ENCODE data around the gene ACAD11. TPM values are rescaled to one million over a fixed set of nuclear protein-coding genes. Genes with fewer than 3 reads are reported as not detected.

Gene ACAD11
- total and polyA plus RNA-seq, 4 donors: 52.2 to 357 (median 65.6) TPM

- no peak for TF ChIP-seq TAF1 (conservative IDR thresholded peaks at IDR 0.05)
- no peak for TF ChIP-seq FOXA2 (IDR thresholded peaks at IDR 0.05)
- no peak for TF ChIP-seq NR2F2 (IDR thresholded peaks at IDR 0.05)
- no peak for TF ChIP-seq JUND (IDR thresholded peaks at IDR 0.05)
- no peak for TF ChIP-seq FOXA1 (IDR thresholded peaks at IDR 0.05)
These were observed 29.7 kb downstream of the ACAD11 start (continued) for GRCh38 chr3:132629928-132630327.

GRCh38 chr3:132628157-132628556 is 31.5 kb downstream of the ACAD11 start:
- Histone ChIP-seq H3K27ac (ENCODE audit: low read depth in 1 of 2, low read length in 2 of 2) (no peak overlapping the region), H3K36me3 (ENCODE audit: control insufficient read depth in 4 of 4, insufficient read depth in 3 of 4, low read depth in 1 of 4, low read length in 3 of 4) (peaks cover 6 to 37% (median 31%) of the 10 kb centered on the region in 4 donors), H3K4me1 (ENCODE audit: control insufficient read depth in 4 of 4, insufficient read depth in 4 of 4, low read length in 3 of 4) (no peaks in the 10 kb centered on the region), H3K27me3 (ENCODE audit: control insufficient read depth in 4 of 4, insufficient read depth in 4 of 4, low read length in 3 of 4) (no peaks in the 10 kb centered on the region), H3K9ac (ENCODE audit: low read depth in 1 of 2, low read length in 2 of 2) (no peak overlapping the region), H3K9me3 (ENCODE audit: control insufficient read depth in 4 of 4, low read length in 3 of 4) (no peaks in the 10 kb centered on the region), H3K4me3 (ENCODE audit: low read depth in 1 of 3, low read length in 3 of 3) (no peak overlapping the region)
- WGBS: 32% methylated on average over 2 of the region's 2 CpGs
- TF ChIP-seq REST (IDR thresholded peaks at IDR 0.05): no peak
- no peak for TF ChIP-seq ZBTB33 (IDR thresholded peaks at IDR 0.05)
- no peak for TF ChIP-seq RXRA (IDR thresholded peaks at IDR 0.05)
- TF ChIP-seq FOXA2 (IDR thresholded peaks at IDR 0.05): no peak
- no peak for TF ChIP-seq NR2F2 (IDR thresholded peaks at IDR 0.05)
- no peak for TF ChIP-seq MAX (IDR thresholded peaks at IDR 0.05)
- TF ChIP-seq JUND (IDR thresholded peaks at IDR 0.05): no peak
- TF ChIP-seq RAD21 (IDR thresholded peaks at IDR 0.05): no peak
- no peak for TF ChIP-seq ATF3 (IDR thresholded peaks at IDR 0.05)
- TF ChIP-seq SP1 (IDR thresholded peaks at IDR 0.05): no peak
- no peak for TF ChIP-seq FOXA1 (IDR thresholded peaks at IDR 0.05)
- no peak for TF ChIP-seq GABPA (IDR thresholded peaks at IDR 0.05 in 1 of 2, conservative IDR thresholded peaks at IDR 0.05 in 1 of 2)
- no peak for TF ChIP-seq HNF4A (conservative IDR thresholded peaks at IDR 0.05)
- TF ChIP-seq CTCF (IDR thresholded peaks at IDR 0.05; ENCODE audit: low read depth, low read length, missing input control): no peak
- no peak for DNase-seq (ENCODE audit: low spot score)

Data from liver (tissue), 9 donors.